ENCODE measurements around the gene ANHX.
"Not testable (repeated sequence)": the region's sequence is repeated elsewhere in the genome, so short reads cannot be mapped to it uniquely, and the experiment has no call there.

Gene ANHX

GRCh38 chr12:133235401-133236112 lies at the start of gene ANHX:
Gene ANHX (minus strand): TSS chr12:133235877. CDS start chr12:133234356, 1,521 bp downstream.
- Histone ChIP-seq H3K27ac (no peak within 1 kb of the TSS), H3K4me3 (ENCODE audit: low read depth, low read length) (no peak within 1 kb of the TSS), H3K36me3 (replicated peaks) (no peaks in the 10 kb centered on the region), H3K27me3 (replicated peaks) (no peaks in the 10 kb centered on the region)
- in situ Hi-C loops (cut with HindIII; ENCODE audit: low pct_ligation_motif_present, low sequenced_read_pairs): no loop called here
- no peak for TF ChIP-seq CTCF (IDR thresholded peaks at IDR 0.05; ENCODE audit: low read depth, low read length, missing control alignments)
- no peak for DNase-seq

GRCh38 chr12:133264668-133265067 lies 29.0 kb upstream of the ANHX start:
- H3K4me3 ChIP-seq (ENCODE audit: low read depth, low read length); in situ Hi-C loops (cut with HindIII; ENCODE audit: low pct_ligation_motif_present, low sequenced_read_pairs); H3K27ac ChIP-seq; H3K36me3 ChIP-seq (replicated peaks); DNase-seq; H3K27me3 ChIP-seq (replicated peaks): not testable (repeated sequence)

- TF ChIP-seq CTCF (IDR thresholded peaks at IDR 0.05; ENCODE audit: low read depth, low read length, missing control alignments): no peak
- Histone ChIP-seq H3K36me3 (replicated peaks) (no peaks in the 10 kb centered on the region), H3K4me3 (ENCODE audit: low read depth, low read length) (no peak overlapping the region), H3K27ac (no peak overlapping the region), H3K27me3 (replicated peaks) (no peaks in the 10 kb centered on the region)
- in situ Hi-C loops (cut with HindIII; ENCODE audit: low pct_ligation_motif_present, low sequenced_read_pairs): no loop called here
- DNase-seq: no peak
Measured at GRCh38 chr12:133264173-133264572, 28.5 kb upstream of the ANHX start.

- H3K27ac ChIP-seq: no peak overlapping the region
- H3K4me3 ChIP-seq (ENCODE audit: low read depth, low read length): no peak overlapping the region
- H3K27me3 ChIP-seq (replicated peaks): no peaks in the 10 kb centered on the region
- H3K36me3 ChIP-seq (replicated peaks): no peaks in the 10 kb centered on the region
- no peak for DNase-seq
- TF ChIP-seq CTCF (IDR thresholded peaks at IDR 0.05; ENCODE audit: low read depth, low read length, missing control alignments): no peak
- in situ Hi-C loops (cut with HindIII; ENCODE audit: low pct_ligation_motif_present, low sequenced_read_pairs): no loop called here
Measured at GRCh38 chr12:133256321-133256720, 20.6 kb upstream of the ANHX start.

- DNase-seq; H3K27ac ChIP-seq; H3K27me3 ChIP-seq (replicated peaks); in situ Hi-C loops (cut with HindIII; ENCODE audit: low pct_ligation_motif_present, low sequenced_read_pairs); H3K4me3 ChIP-seq (ENCODE audit: low read depth, low read length); H3K36me3 ChIP-seq (replicated peaks): not testable (repeated sequence)
Measured at GRCh38 chr12:133255833-133256232, 20.2 kb upstream of the ANHX start.

GRCh38 chr12:133251732-133252131 lies 16.1 kb upstream of the ANHX start:
- Histone ChIP-seq H3K27me3 (replicated peaks) (no peaks in the 10 kb centered on the region), H3K4me3 (ENCODE audit: low read depth, low read length) (no peak overlapping the region), H3K27ac (no peak overlapping the region), H3K36me3 (replicated peaks) (no peaks in the 10 kb centered on the region)
- DNase-seq: no peak
- no peak for TF ChIP-seq CTCF (IDR thresholded peaks at IDR 0.05; ENCODE audit: low read depth, low read length, missing control alignments)
- in situ Hi-C loops (cut with HindIII; ENCODE audit: low pct_ligation_motif_present, low sequenced_read_pairs): no loop called here

GRCh38 chr12:133236556-133236955 lies 879 bp upstream of the ANHX start:
- no peak overlapping the region for H3K27ac ChIP-seq
- DNase-seq: no peak
- no peak for TF ChIP-seq CTCF (IDR thresholded peaks at IDR 0.05; ENCODE audit: low read depth, low read length, missing control alignments)
- H3K4me3 ChIP-seq (ENCODE audit: low read depth, low read length): no peak overlapping the region
- no peaks in the 10 kb centered on the region for H3K27me3 ChIP-seq (replicated peaks)
- in situ Hi-C loops (cut with HindIII; ENCODE audit: low pct_ligation_motif_present, low sequenced_read_pairs): no loop called here
- H3K36me3 ChIP-seq (replicated peaks): no peaks in the 10 kb centered on the region
